Measurements from ENCODE around the gene ZZZ3.
"Not testable (repeated sequence)": the region's sequence is repeated elsewhere in the genome, so short reads cannot be mapped to it uniquely, and the experiment has no call there.

ZZZ3 gene

GRCh38 chr1:77682460-77683159 is at the start of gene ZZZ3:
TSS of gene ZZZ3 (minus strand) at chr1:77682658. CDS start at chr1:77633354, 49,304 bp downstream.
- peak; percentile 92 for DNase-seq

GRCh38 chr1:77732090-77732489 is 49.6 kb upstream of the ZZZ3 start:
- DNase-seq = no peak

DNA sequence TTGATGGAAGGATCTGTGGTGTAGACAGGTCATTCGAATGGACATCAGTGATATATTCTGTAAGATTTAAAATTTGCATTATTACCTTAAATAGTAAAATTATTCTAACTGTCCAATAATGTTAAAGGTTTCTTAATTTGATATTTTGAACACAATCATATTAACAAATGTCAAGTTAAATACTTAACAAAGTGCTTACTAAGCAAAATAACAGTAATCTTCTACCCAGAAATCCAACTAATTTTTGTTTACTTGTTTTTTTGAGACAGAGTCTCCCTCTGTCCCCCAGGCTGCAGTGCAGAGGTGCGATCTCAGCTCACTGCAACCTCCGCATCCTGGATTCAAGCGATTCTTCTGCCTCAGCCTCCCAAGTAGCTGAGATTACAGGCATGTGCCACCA is 43.2 kb upstream of the ZZZ3 start:
- DNase-seq = no peak

DNA sequence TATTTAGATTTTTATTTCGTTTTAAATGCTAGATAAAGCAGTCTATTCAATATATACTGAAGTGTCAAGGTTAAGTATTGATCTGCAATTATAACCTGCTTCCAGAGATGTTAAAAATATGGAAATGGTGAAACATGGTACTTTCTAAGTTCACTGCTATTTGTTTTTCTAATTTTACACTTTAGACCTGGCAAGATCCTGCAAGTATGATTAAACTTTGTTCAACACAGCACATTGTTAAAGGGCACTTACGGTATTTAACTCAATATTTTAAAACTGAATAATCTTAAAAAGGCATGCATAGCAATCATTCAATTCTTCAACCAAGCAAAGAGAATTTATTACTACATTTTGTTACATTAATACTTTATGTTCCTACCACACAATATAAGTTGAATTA is 35.7 kb upstream of the ZZZ3 start:
- DNase-seq = no peak

DNA sequence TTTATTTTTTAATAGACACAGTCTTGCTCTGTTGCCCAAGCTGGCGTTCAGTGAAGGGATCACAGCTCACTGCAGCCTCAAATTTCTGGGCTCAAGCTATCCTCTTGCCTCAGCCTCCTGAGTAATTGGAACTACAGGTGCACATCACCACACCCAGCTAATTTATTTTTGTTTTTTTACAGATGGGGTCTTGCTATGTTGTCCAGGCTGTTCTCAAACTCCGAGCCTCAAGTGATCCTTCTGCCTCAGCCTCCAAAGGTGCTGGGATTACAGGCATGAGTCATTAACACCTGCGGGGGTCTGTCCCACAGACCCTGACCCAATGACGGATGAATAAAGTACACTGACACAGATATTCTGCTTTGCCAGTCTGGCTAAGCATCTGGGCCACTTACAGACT is 33.6 kb upstream of the ZZZ3 start:
- DNase-seq = no peak

- DNase-seq = no peak
Measured at GRCh38 chr1:77709727-77710126, 27.3 kb upstream of the ZZZ3 start.

- DNase-seq = no peak
Measured at GRCh38 chr1:77706321-77706720, 23.9 kb upstream of the ZZZ3 start.

- DNase-seq = no peak
Measured at GRCh38 chr1:77704736-77705135, 22.3 kb upstream of the ZZZ3 start.

DNA sequence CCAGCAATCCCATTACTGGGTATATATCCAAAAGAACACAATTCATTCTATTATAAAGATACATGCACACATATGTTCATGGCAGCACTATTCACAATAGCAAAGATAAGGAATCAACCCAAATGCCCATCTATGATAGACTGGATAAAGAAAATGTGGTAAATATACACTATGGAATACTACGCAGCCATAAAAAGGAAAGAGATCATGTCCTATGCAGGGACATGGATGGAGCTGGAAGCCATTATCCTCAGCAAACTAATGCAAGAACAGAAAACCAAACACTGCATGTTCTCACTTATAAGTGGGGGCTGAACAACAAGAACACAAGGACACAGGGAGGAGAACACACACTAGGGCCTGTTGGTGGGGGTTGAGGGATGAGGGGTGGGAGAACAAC is 17.2 kb upstream of the ZZZ3 start:
- DNase-seq = not testable (repeated sequence)

- DNase-seq = no peak
Measured at GRCh38 chr1:77697441-77697840, 15.0 kb upstream of the ZZZ3 start.

DNA sequence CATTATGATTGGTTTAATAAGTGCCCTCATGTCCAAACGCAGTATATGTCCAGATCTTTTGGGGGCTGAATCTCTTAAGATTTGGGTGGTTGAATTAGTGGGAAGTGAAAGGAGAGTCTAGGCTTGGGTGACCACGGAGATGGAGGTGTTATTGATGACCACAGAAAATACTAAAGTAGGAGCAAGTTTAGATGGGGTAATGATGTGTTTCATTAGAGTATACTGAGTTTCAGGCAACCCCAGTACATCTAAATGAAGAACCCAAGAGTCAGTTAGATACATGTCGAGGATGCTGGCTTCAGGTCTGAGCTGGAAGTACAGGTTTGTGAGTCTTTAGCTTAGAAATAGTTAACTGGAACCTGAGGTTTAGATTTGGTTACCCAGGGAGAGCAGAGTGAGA is 6.5 kb upstream of the ZZZ3 start:
- DNase-seq = no peak

DNA sequence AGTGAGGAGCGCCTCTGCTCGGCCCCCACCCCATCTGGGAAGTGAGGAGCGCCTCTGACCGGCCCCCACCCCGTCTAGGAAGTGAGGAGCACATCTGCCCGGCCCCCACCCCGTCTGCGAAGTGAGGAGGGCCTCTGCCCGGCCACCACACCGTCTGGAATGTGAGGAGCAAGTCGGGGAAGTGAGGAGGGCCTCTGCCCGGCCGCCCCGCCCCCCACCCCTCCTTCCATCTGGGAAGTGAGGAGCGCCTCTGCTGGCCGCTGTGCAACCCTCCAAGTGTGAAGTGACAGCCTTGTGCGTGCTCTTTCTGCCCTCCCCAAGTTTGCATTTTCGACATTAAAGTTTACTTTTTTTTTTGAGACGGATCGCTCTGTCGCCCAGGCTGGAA is 5.1 kb upstream of the ZZZ3 start:
- DNase-seq = no peak

- no peak for DNase-seq
Measured at GRCh38 chr1:77686796-77687518, 4.5 kb upstream of the ZZZ3 start.

- DNase-seq = peak; percentile 88
Measured at GRCh38 chr1:77683160-77684148, 996 bp upstream of the ZZZ3 start.

- no peak for DNase-seq
Measured at GRCh38 chr1:77680173-77680572, 2.3 kb downstream of the ZZZ3 start.

- DNase-seq = no peak
Measured at GRCh38 chr1:77678660-77679610, 3.5 kb downstream of the ZZZ3 start.

- DNase-seq = not testable (repeated sequence)
Measured at GRCh38 chr1:77674807-77675206, 7.7 kb downstream of the ZZZ3 start.

DNA sequence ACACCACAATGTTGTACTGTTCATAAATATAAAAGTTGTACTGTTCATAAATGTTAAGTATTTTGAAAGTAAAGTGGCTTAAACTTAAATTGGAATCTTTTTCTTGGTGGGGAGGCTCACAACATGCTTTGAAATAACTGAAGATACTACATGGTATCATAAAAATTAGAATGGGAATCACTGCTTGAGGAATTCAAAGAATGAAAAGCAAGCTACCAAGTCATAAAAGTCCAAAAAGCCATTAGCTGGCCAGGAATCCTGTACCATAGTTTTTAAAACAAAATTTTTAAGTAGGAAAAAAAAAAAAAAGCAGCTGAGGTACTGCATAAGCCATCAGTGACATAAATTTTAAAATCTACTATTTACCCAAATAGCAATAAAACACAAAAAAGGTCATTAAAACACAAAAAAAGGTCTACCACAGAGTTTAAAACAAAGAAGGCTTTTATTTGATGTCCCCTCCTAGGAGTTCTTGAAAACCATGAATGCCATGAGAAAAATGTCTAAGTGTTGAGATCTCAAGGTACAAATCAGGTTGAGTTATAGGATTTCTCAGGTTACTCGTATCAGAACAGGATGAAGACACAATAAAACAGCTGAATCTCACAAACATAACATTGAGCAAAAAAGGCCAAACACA is 8.6 kb downstream of the ZZZ3 start:
- no peak for DNase-seq

GRCh38 chr1:77673030-77673429 is 9.4 kb downstream of the ZZZ3 start:
- DNase-seq = no peak

DNA sequence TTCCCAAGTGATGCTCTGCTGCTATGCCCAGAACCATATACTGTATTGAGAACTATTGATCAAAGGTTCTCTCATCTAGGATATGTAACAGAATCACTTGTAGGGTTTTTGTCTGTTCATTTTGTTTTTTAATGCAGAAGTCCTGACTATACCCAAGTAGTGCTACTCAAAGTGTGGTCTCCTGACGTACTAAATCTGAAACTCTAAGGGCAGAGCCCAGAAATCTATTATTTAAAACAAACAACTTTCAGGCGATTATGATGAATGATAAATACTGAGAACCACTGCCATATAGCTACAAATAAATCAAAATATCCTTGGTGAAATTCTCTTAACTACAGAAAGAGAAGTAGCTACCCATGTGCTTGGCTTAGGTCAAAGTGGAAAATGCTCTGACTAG is 10.1 kb downstream of the ZZZ3 start:
- DNase-seq = no peak

DNA sequence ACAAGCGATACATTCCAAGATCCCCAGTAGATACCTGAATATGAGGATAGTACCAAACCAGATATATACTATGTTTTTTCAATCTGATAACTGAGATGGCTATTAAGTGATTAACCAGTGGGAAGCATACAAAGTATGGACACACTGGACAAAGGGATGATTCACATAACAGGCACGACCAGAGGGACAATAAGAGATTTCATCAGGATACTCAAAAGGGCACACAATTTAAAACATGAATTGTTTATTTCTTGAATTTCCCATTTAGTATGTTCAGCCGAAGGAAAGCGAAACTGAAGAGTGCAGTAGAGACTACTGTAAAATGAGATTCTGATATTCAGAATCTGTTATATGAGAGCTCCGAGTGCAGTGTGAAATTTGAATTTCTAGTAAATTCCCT is 10.6 kb downstream of the ZZZ3 start:
- DNase-seq = no peak

DNA sequence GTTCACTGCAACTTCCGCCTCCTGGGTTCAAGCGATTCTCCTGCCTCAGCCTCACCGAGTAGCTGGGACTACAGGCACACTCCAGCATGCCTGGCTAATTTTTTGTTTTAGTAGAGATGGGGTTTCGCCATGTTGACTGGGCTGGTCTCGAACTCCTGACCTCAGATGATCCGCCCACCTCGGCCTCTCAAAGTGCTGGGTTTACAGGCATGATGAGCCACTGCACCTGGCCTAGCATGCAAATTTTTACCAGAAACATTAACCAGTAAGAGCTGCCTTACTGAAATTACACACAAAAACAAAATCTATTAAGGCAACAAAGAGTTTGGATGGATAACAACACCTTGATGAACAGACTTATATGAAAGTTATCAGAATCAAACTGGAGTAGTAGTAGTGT is 12.1 kb downstream of the ZZZ3 start:
- no peak for DNase-seq

All from COR-L47 (cell line).